ENCODE results near the gene CDA.

GRCh38 chr1:20596106-20596505 lies 7.2 kb downstream of the CDA start:
- TF ChIP-seq PKNOX1 (IDR thresholded peaks at IDR 0.05) (no peak), NFRKB (IDR thresholded peaks at IDR 0.05) (no peak), SUZ12 (IDR thresholded peaks at IDR 0.05) (no peak), LEF1 (IDR thresholded peaks at IDR 0.05; ENCODE audit: borderline replicate concordance) (no peak), FOXK2 (IDR thresholded peaks at IDR 0.05) (no peak), CTBP1 (IDR thresholded peaks at IDR 0.05; ENCODE audit: borderline replicate concordance) (no peak), SP1 (IDR thresholded peaks at IDR 0.05) (no peak), BHLHE40 (IDR thresholded peaks at IDR 0.05; ENCODE audit: borderline replicate concordance) (no peak), ARNT (IDR thresholded peaks at IDR 0.05) (no peak), TARDBP (IDR thresholded peaks at IDR 0.05) (no peak), FOXM1 (IDR thresholded peaks at IDR 0.05; ENCODE audit: borderline replicate concordance) (no peak)

Data from HEK293T (cell line).